Measurements from ENCODE around the gene RAB28. TPM values are rescaled to one million over a fixed set of nuclear protein-coding genes. Genes with fewer than 3 reads are reported as not detected.
A peak's percentile ranks its signal among the peaks of the same experiment; 100 is the strongest.

The RAB28 gene
- total and polyA plus RNA-seq, 9 of the 15 experiments (the other 6 are each of a cell fraction or from before 2014, with no cell fraction given): 6.7 to 40.4 (median 23.0) TPM

- TF ChIP-seq, protein P1, sequence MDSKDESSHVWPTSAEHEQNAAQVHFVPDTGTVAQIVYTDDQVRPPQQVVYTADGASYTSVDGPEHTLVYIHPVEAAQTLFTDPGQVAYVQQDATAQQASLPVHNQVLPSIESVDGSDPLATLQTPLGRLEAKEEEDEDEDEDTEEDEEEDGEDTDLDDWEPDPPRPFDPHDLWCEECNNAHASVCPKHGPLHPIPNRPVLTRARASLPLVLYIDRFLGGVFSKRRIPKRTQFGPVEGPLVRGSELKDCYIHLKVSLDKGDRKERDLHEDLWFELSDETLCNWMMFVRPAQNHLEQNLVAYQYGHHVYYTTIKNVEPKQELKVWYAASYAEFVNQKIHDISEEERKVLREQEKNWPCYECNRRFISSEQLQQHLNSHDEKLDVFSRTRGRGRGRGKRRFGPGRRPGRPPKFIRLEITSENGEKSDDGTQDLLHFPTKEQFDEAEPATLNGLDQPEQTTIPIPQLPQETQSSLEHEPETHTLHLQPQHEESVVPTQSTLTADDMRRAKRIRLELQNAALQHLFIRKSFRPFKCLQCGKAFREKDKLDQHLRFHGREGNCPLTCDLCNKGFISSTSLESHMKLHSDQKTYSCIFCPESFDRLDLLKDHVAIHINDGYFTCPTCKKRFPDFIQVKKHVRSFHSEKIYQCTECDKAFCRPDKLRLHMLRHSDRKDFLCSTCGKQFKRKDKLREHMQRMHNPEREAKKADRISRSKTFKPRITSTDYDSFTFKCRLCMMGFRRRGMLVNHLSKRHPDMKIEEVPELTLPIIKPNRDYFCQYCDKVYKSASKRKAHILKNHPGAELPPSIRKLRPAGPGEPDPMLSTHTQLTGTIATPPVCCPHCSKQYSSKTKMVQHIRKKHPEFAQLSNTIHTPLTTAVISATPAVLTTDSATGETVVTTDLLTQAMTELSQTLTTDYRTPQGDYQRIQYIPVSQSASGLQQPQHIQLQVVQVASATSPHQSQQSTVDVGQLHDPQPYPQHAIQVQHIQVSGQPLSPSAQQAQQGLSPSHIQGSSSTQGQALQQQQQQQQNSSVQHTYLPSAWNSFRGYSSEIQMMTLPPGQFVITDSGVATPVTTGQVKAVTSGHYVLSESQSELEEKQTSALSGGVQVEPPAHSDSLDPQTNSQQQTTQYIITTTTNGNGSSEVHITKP (IDR thresholded peaks at IDR 0.05; ENCODE audit: partially characterized antibody): peak; percentile 13
- no peak for TF ChIP-seq ARID2 (IDR thresholded peaks at IDR 0.05)
- TF ChIP-seq MBD2 (IDR thresholded peaks at IDR 0.05; ENCODE audit: borderline replicate concordance, low read depth): peak; percentile 56; the same call in 1 of the 2 replicates
- peak; percentile 54 to 60 for TF ChIP-seq RAD21 (CRISPR knock-in tag; conservative IDR thresholded peaks at IDR 0.05 in 1 of 2, IDR thresholded peaks at IDR 0.05 in 1 of 2)
- TF ChIP-seq SOX6 (IDR thresholded peaks at IDR 0.05): peak; percentile 86
- TF ChIP-seq ARID4B (CRISPR knock-in tag; IDR thresholded peaks at IDR 0.05): no peak
- TF ChIP-seq NCOA1 (IDR thresholded peaks at IDR 0.05; ENCODE audit: low read depth): peak; percentile 74; the same call in 1 of the 2 replicates
- TF ChIP-seq ASH1L (IDR thresholded peaks at IDR 0.05; ENCODE audit: borderline replicate concordance, low read depth, partially characterized antibody): no peak
- TF ChIP-seq CCNT2 (IDR thresholded peaks at IDR 0.05; ENCODE audit: borderline replicate concordance, extremely low read depth, insufficient read length, low read depth, low read length): no peak
- no peak for TF ChIP-seq MTA2 (IDR thresholded peaks at IDR 0.05; ENCODE audit: low read depth)
- no peak for TF ChIP-seq CEBPZ (IDR thresholded peaks at IDR 0.05; ENCODE audit: borderline replicate concordance, low read depth, low read length)
- TF ChIP-seq THAP7 (CRISPR knock-in tag; IDR thresholded peaks at IDR 0.05): no peak
Observed at GRCh38 chr4:13368217-13368616, 115.9 kb downstream of the RAB28 start (continued).
